ENCODE data around the gene HIPK2. TPM values are rescaled to one million over a fixed set of nuclear protein-coding genes. Genes with fewer than 3 reads are reported as not detected.

The HIPK2 gene
- polyA plus RNA-seq, 1 donor (not counting 4 experiments of a cell fraction or from before 2014, with no cell fraction given) = 5.8 TPM

- no peak for TF ChIP-seq EZH2 (IDR thresholded peaks at IDR 0.05; ENCODE audit: low read length)
- no peak for TF ChIP-seq CTCF (optimal IDR thresholded peaks at IDR 0.05 in 1 of 3, IDR thresholded peaks at IDR 0.05 in 1 of 3, conservative IDR thresholded peaks at IDR 0.05 in 1 of 3; ENCODE audit: extremely low read depth in 1 of 3, insufficient read depth in 2 of 3, low read length in 3 of 3)
- peaks cover 43% of the 10 kb centered on the region for H3K4me1 ChIP-seq (ENCODE audit: control insufficient read depth, extremely low read depth, insufficient read depth, low read length)
These were observed 50.6 kb downstream of the HIPK2 start for GRCh38 chr7:139727151-139727705.

GRCh38 chr7:139726485-139726869, 51.3 kb downstream of the HIPK2 start:
- FAIRE-seq (no peak), DNase-seq (ENCODE audit: low read depth, low spot score) (no peak)
- H3K9me3 ChIP-seq (ENCODE audit: control insufficient read depth, low read depth, low read length) = no peaks in the 10 kb centered on the region
- no peaks in the 10 kb centered on the region for H3K36me3 ChIP-seq (ENCODE audit: control insufficient read depth in 2 of 2, extremely low read depth in 1 of 2, insufficient read depth in 2 of 2, low read length in 2 of 2)
- no peak overlapping the region for H3K9ac ChIP-seq (ENCODE audit: control insufficient read depth, extremely low read depth, insufficient read depth, low read length)
- dilution Hi-C loops (cut with MboI; ENCODE audit: extremely low pct_ligation_motif_present, low sequenced_read_pairs) = no loop called here
- peaks cover 47% of the 10 kb centered on the region for H3K79me2 ChIP-seq (ENCODE audit: control insufficient read depth, insufficient read depth, low read length)
- no peaks in the 10 kb centered on the region for H3K27me3 ChIP-seq (ENCODE audit: control insufficient read depth, extremely low read depth, insufficient read depth, low read length)
- H4K20me1 ChIP-seq (ENCODE audit: control insufficient read depth, extremely low read depth, insufficient read depth, low read length) = no peaks in the 10 kb centered on the region
- H3K27ac ChIP-seq (ENCODE audit: control insufficient read depth, insufficient read depth, low read length) = peak overlapping the region; percentile 77
- H3K4me1 ChIP-seq (ENCODE audit: control insufficient read depth, extremely low read depth, insufficient read depth, low read length) = peaks cover 35% of the 10 kb centered on the region
- no peak for TF ChIP-seq CTCF (optimal IDR thresholded peaks at IDR 0.05 in 1 of 3, IDR thresholded peaks at IDR 0.05 in 1 of 3, conservative IDR thresholded peaks at IDR 0.05 in 1 of 3; ENCODE audit: extremely low read depth in 1 of 3, insufficient read depth in 2 of 3, low read length in 3 of 3)
- peak overlapping the region; percentile 74 for H3K4me2 ChIP-seq (ENCODE audit: control insufficient read depth, extremely low read depth, insufficient read depth, low read depth, low read length)
- no peak overlapping the region for H2AFZ ChIP-seq (ENCODE audit: control insufficient read depth, low read length)
- no peaks in the 10 kb centered on the region for H3K9me1 ChIP-seq (ENCODE audit: control insufficient read depth, extremely low read depth, insufficient read depth, low read length)
- no peak overlapping the region for H3K4me3 ChIP-seq (ENCODE audit: control insufficient read depth in 2 of 3, extremely low read depth in 1 of 3, insufficient read depth in 2 of 3, low read depth in 1 of 3, low read length in 3 of 3)

More at GRCh38 chr7:139727151-139727705, 50.6 kb downstream of the HIPK2 start:
- Histone ChIP-seq H3K36me3 (ENCODE audit: control insufficient read depth in 2 of 2, extremely low read depth in 1 of 2, insufficient read depth in 2 of 2, low read length in 2 of 2) (no peaks in the 10 kb centered on the region), H3K4me2 (ENCODE audit: control insufficient read depth, extremely low read depth, insufficient read depth, low read depth, low read length) (peak overlapping the region; percentile 74), H3K27ac (ENCODE audit: control insufficient read depth, insufficient read depth, low read length) (peak overlapping the region; percentile 77), H3K79me2 (ENCODE audit: control insufficient read depth, insufficient read depth, low read length) (peaks cover 43% of the 10 kb centered on the region), H2AFZ (ENCODE audit: control insufficient read depth, low read length) (no peak overlapping the region), H3K9me1 (ENCODE audit: control insufficient read depth, extremely low read depth, insufficient read depth, low read length) (no peaks in the 10 kb centered on the region), H3K27me3 (ENCODE audit: control insufficient read depth, extremely low read depth, insufficient read depth, low read length) (no peaks in the 10 kb centered on the region), H3K4me3 (ENCODE audit: control insufficient read depth in 2 of 3, extremely low read depth in 1 of 3, insufficient read depth in 2 of 3, low read depth in 1 of 3, low read length in 3 of 3) (peak overlapping the region in 1 of 3 experiments; percentile 18), H3K9me3 (ENCODE audit: control insufficient read depth, low read depth, low read length) (no peaks in the 10 kb centered on the region), H4K20me1 (ENCODE audit: control insufficient read depth, extremely low read depth, insufficient read depth, low read length) (no peaks in the 10 kb centered on the region), H3K9ac (ENCODE audit: control insufficient read depth, extremely low read depth, insufficient read depth, low read length) (peak overlapping the region; percentile 40)
- DNase-seq (ENCODE audit: low read depth, low spot score) (peak; percentile 59), FAIRE-seq (peak; percentile 64)
- dilution Hi-C loops (cut with MboI; ENCODE audit: extremely low pct_ligation_motif_present, low sequenced_read_pairs) = no loop called here
